NT2/D1 (cell line): ENCODE results near the gene DOCK8.

Experiments
- SUZ12 ChIP-seq: IDR thresholded peaks from 2 replicates; pipeline ENCODE4 v1.6.1; 2011; ENCODE audit not compliant: insufficient read length, insufficient read depth; ENCODE audit errors: extremely low read depth
- YY1 ChIP-seq: IDR thresholded peaks from 2 replicates; pipeline ENCODE4 v1.6.1; 2011; ENCODE audit not compliant: insufficient read length, insufficient read depth
- ZNF274 ChIP-seq: IDR thresholded peaks from 2 replicates; pipeline ENCODE4 v1.6.1; 2011; ENCODE audit warnings: mild to moderate bottlenecking, low read depth, low read length

GRCh38 chr9:311841-312240 is 97.2 kb downstream of the DOCK8 start:
- no peak for TF ChIP-seq ZNF274
- no peak for TF ChIP-seq SUZ12
- TF ChIP-seq YY1: no peak
